Heart right ventricle (tissue), 16 donors: ENCODE results near the gene VAPB. TPM values are rescaled to one million over a fixed set of nuclear protein-coding genes. Genes with fewer than 3 reads are reported as not detected.

Experiments used
- ATAC-seq, 8 donors: fragments of 200-7000 bp; cut with Tn5 transposase; one replicate each; pipeline ENCODE4 v1.9.1; 2020; ENCODE audit warnings: mild to moderate bottlenecking in 8 of 8, moderate library complexity in 8 of 8, moderate number of reproducible peaks in 1 of 8
- DNase-seq, 2 donors: peaks; one replicate each; pipeline ENCODE4 v3.0.0-alpha.2; 2020
- H3K27ac ChIP-seq, 10 donors: fragments of 200-600 bp; sonication (generic) in 2 of 10; one replicate each; pipeline versions ENCODE4 v1.5.0 to v1.8.0; 2020 to 2022; ENCODE audit warnings: mild to moderate bottlenecking in 3 of 10
- H3K27me3 ChIP-seq, 7 donors: fragments of 200-600 bp; one replicate each; pipeline ENCODE4 v1.8.0; 2021 to 2022; ENCODE audit warnings: mild to moderate bottlenecking in 2 of 7
- H3K36me3 ChIP-seq, 9 donors: fragments of 200-600 bp; sonication (generic) in 1 of 9; one replicate each; pipeline versions ENCODE4 v1.5.0 to v1.8.0; 2020 to 2022; ENCODE audit warnings: mild to moderate bottlenecking in 2 of 9
- H3K4me1 ChIP-seq, 9 donors: fragments of 200-600 bp; sonication (generic) in 1 of 9; one replicate each; pipeline versions ENCODE4 v1.5.0 to v1.8.0; 2020 to 2022; ENCODE audit warnings: mild to moderate bottlenecking in 4 of 9
- H3K4me3 ChIP-seq, 10 donors: fragments of 200-600 bp; sonication (generic) in 2 of 10; one replicate each; pipeline versions ENCODE4 v1.5.0 to v1.8.0; 2020 to 2022; ENCODE audit warnings: mild to moderate bottlenecking in 7 of 10, moderate library complexity in 2 of 10
- H3K9me3 ChIP-seq, 11 donors: fragments of 200-600 bp in 10 of 11; sonication (generic) in 2 of 11; one replicate each; pipeline versions ENCODE4 v1.5.0 to v1.8.0; 2013 to 2022; ENCODE audit warnings: mild to moderate bottlenecking in 2 of 11, control low read depth in 1 of 11, moderate library complexity in 1 of 11
- CTCF ChIP-seq, 9 donors: fragments of 200-600 bp; sonication (generic) in 2 of 9; IDR thresholded peaks; one replicate each; pipeline versions ENCODE4 v1.5.0 to v1.8.0; 2021 to 2022; ENCODE audit warnings: antibody characterized with exemption in 9 of 9, mild to moderate bottlenecking in 5 of 9, moderate library complexity in 1 of 9
- WGBS, 2 donors: extraction: QIAGEN DNeasy Blood & Tissue Kit; methylation state at CpG; one replicate each; pipeline ENCODE4 v1.1.7; 2013; ENCODE audit warnings: inconsistent platforms in 1 of 2; 5-methylcytosine and 5-hydroxymethylcytosine counted together
- intact Hi-C, 10 donors: fragments of 100-400 bp; cut with DNase I; formaldehyde crosslinking; loops; one replicate each; pipeline versions ENCODE4 v1.11.1 to v1.14.2; 2022
- polyA plus RNA-seq, 2 donors: library from polyadenylated mRNA; stranded (reverse); fragments of 200-250 nt; gene quantifications; one replicate each; pipeline ENCODE4 v1.2.3, GENCODE V29; 2013
- total RNA-seq, 10 donors: library from RNA; stranded (reverse); fragmentation: NEBNext Ultra II Directional in 3 of 10; extraction: Animal tissue kit (Norgen Biotek cat#: 25700) in 3 of 10; gene quantifications; one replicate each; pipeline versions ENCODE4 v1.2.1 to v1.2.4, GENCODE V29; 2021 to 2023
- donor health status: Arrhythmogenic right ventricular cardiomyopathy.
- donor health status: ischemic (EF 13 %, LVEDD 7.1; RV severe dilation, severe dysfunction).
- donor health status: healthy with polysubstance abuse.
- donor health status: DM: no; HTN: yes; CAD: no.
- donor health status: DM: no; HTN: no; CAD: no.
- donor health status: ischemic (EF 25% LVEDD 6.9; RV normal size, moderate dysfunction).
- donor health status: ischemic (EF 25% LVEDD 5.7; RV mildly dilated, moderate dysfunction).
- donor health status: healthy.
- donor health status: DM: yes; HTN: yes; CAD: no.
- donor health status: Ischemic cardiomyopathy.
- donor health status: ischemic (EF 35%, LVEDD 5.7; RV mildly dilated, moderate dysfunction).
- donor health status: nonischemic (EF 11% LVEDD 7.7; RV severe dilation, severe dysfunction).
- donor health status: DM: yes; HTN: yes; CAD: no.
- donor health status: PGD.
- donor health status: ischemic (EF 29% LVEDD 5.4; RV normal size, mild dysfunction).
- donor health status: nonischemic (EF 23%, LVEDD 6.1; RV moderate dilation, normal function).

The VAPB gene
- total and polyA plus RNA-seq, 12 donors = 20.8 to 89.9 (median 69.8) TPM

GRCh38 chr20:58492074-58492718, 103.2 kb downstream of the VAPB start:
- no peak overlapping the region for H3K4me3 ChIP-seq
- intact Hi-C loops = no loop called here
- TF ChIP-seq CTCF (IDR thresholded peaks at IDR 0.05) = no peak
- no peaks in the 10 kb centered on the region for H3K27me3 ChIP-seq
- peaks cover 0 to 27% (median 2%) of the 10 kb centered on the region in 11 donors for H3K9me3 ChIP-seq
- DNase-seq = no peak
- no peaks in the 10 kb centered on the region for H3K36me3 ChIP-seq
- no peak for ATAC-seq
- H3K4me1 ChIP-seq = no peaks in the 10 kb centered on the region
- no peak overlapping the region for H3K27ac ChIP-seq
- WGBS, 2 donors = 88 to 89% methylated on average over 7 of the region's 7 CpGs

GRCh38 chr20:58492795-58493524, 103.9 kb downstream of the VAPB start:
- WGBS, 2 donors = 79 to 83% methylated on average over 4 of the region's 4 CpGs
- ATAC-seq (no peak), DNase-seq (no peak)
- H3K4me3 ChIP-seq = no peak overlapping the region
- no peaks in the 10 kb centered on the region for H3K36me3 ChIP-seq
- H3K27ac ChIP-seq = no peak overlapping the region
- no peak for TF ChIP-seq CTCF (IDR thresholded peaks at IDR 0.05)
- no peaks in the 10 kb centered on the region for H3K4me1 ChIP-seq
- intact Hi-C loops = no loop called here
- H3K9me3 ChIP-seq = peaks cover 0 to 20% (median 2%) of the 10 kb centered on the region in 11 donors
- H3K27me3 ChIP-seq = no peaks in the 10 kb centered on the region

GRCh38 chr20:58494923-58495622, 106.0 kb downstream of the VAPB start:
- ATAC-seq (no peak), DNase-seq (no peak)
- H3K9me3 ChIP-seq = peaks cover 0 to 5% (median 0%) of the 10 kb centered on the region in 11 donors
- WGBS, 2 donors = 90 to 91% methylated on average over 13 of the region's 13 CpGs
- no peak overlapping the region for H3K27ac ChIP-seq
- no peak for TF ChIP-seq CTCF (IDR thresholded peaks at IDR 0.05)
- H3K4me1 ChIP-seq = no peaks in the 10 kb centered on the region
- no peaks in the 10 kb centered on the region for H3K36me3 ChIP-seq
- H3K27me3 ChIP-seq = no peaks in the 10 kb centered on the region
- no peak overlapping the region for H3K4me3 ChIP-seq
- intact Hi-C loops = no loop called here

- Histone ChIP-seq H3K9me3 (peaks cover 0 to 3% (median 0%) of the 10 kb centered on the region in 11 donors), H3K4me1 (no peaks in the 10 kb centered on the region), H3K4me3 (no peak overlapping the region), H3K36me3 (no peaks in the 10 kb centered on the region), H3K27ac (no peak overlapping the region), H3K27me3 (no peaks in the 10 kb centered on the region)
- no peak for DNase-seq
- no peak for ATAC-seq
- 96% methylated on average over 15 of the region's 15 CpGs for WGBS, 2 donors
- TF ChIP-seq CTCF (IDR thresholded peaks at IDR 0.05) = no peak
- intact Hi-C loops = no loop called here
These were observed 106.8 kb downstream of the VAPB start for GRCh38 chr20:58495623-58496428.
